ENCODE measurements around the gene NDUFA11. TPM values are rescaled to one million over a fixed set of nuclear protein-coding genes. Genes with fewer than 3 reads are reported as not detected.

NDUFA11 gene
- total RNA-seq, 1 donor from 2014 or later: 203 TPM

GRCh38 chr19:5913739-5914357, 10.3 kb upstream of the NDUFA11 start, which contains the start of gene CAPS:
TSS of gene CAPS (plus strand) at chr19:5914254. CDS start at chr19:5914407, 153 bp downstream.
- DNase-seq (ENCODE audit: low read depth): peak; percentile 62
- Histone ChIP-seq H3K36me3 (ENCODE audit: control insufficient read depth, insufficient read depth, low read length) (peaks cover 1% of the 10 kb centered on the region), H3K27me3 (ENCODE audit: control insufficient read depth, insufficient read depth, low read length) (no peaks in the 10 kb centered on the region), H3K4me3 (ENCODE audit: low read depth, low read length) (no peak within 1 kb of the TSS)
- no peak for TF ChIP-seq CTCF (IDR thresholded peaks at IDR 0.05; ENCODE audit: insufficient read depth, low read length, poor library complexity, severe bottlenecking)

- no peak for TF ChIP-seq CTCF (IDR thresholded peaks at IDR 0.05; ENCODE audit: insufficient read depth, low read length, poor library complexity, severe bottlenecking)
- Histone ChIP-seq H3K4me3 (ENCODE audit: low read depth, low read length) (no peak overlapping the region), H3K36me3 (ENCODE audit: control insufficient read depth, insufficient read depth, low read length) (peaks cover 1% of the 10 kb centered on the region), H3K27me3 (ENCODE audit: control insufficient read depth, insufficient read depth, low read length) (no peaks in the 10 kb centered on the region)
- no peak for DNase-seq (ENCODE audit: low read depth)
Measured at GRCh38 chr19:5911366-5911765, 7.8 kb upstream of the NDUFA11 start.

DNA sequence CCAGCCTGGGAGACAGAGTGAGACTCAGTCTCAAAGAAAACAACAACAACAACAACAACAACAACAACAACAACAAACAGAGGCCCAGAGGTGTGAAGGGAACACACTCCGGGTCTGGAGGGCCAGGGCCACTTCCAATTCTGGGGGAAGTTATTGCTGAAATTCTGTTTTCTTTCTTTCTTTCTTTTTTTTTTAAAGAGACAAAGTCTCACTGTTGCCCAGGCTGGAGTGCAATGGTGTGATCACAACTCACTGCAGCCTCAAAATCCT, 7.0 kb upstream of the NDUFA11 start:
- no peaks in the 10 kb centered on the region for H3K27me3 ChIP-seq (ENCODE audit: control insufficient read depth, insufficient read depth, low read length)
- no peaks in the 10 kb centered on the region for H3K36me3 ChIP-seq (ENCODE audit: control insufficient read depth, insufficient read depth, low read length)
- H3K4me3 ChIP-seq (ENCODE audit: low read depth, low read length): no peak overlapping the region
- TF ChIP-seq CTCF (IDR thresholded peaks at IDR 0.05; ENCODE audit: insufficient read depth, low read length, poor library complexity, severe bottlenecking): no peak
- DNase-seq (ENCODE audit: low read depth): no peak

GRCh38 chr19:5908773-5909442, 5.3 kb upstream of the NDUFA11 start:
- Histone ChIP-seq H3K4me3 (ENCODE audit: low read depth, low read length) (no peak overlapping the region), H3K36me3 (ENCODE audit: control insufficient read depth, insufficient read depth, low read length) (no peaks in the 10 kb centered on the region), H3K27me3 (ENCODE audit: control insufficient read depth, insufficient read depth, low read length) (no peaks in the 10 kb centered on the region)
- TF ChIP-seq CTCF (IDR thresholded peaks at IDR 0.05; ENCODE audit: insufficient read depth, low read length, poor library complexity, severe bottlenecking): no peak
- DNase-seq (ENCODE audit: low read depth): no peak

- Histone ChIP-seq H3K27me3 (ENCODE audit: control insufficient read depth, insufficient read depth, low read length) (no peaks in the 10 kb centered on the region), H3K4me3 (ENCODE audit: low read depth, low read length) (no peak overlapping the region), H3K36me3 (ENCODE audit: control insufficient read depth, insufficient read depth, low read length) (no peaks in the 10 kb centered on the region)
- DNase-seq (ENCODE audit: low read depth): no peak
- no peak for TF ChIP-seq CTCF (IDR thresholded peaks at IDR 0.05; ENCODE audit: insufficient read depth, low read length, poor library complexity, severe bottlenecking)
Measured at GRCh38 chr19:5907241-5907640, 3.7 kb upstream of the NDUFA11 start.

All from kidney epithelial cell (primary cell).